GM23338 (cell line): ENCODE measurements around the gene BAAT. TPM values are rescaled to one million over a fixed set of nuclear protein-coding genes. Genes with fewer than 3 reads are reported as not detected.

Experiments used
- ATAC-seq: fragments of 200-7000 bp; cut with Tn5 transposase; 3 replicates; pipeline ENCODE4 v1.9.1; 2020
- DNase-seq: peaks from one replicate; pipeline ENCODE4 v3.0.0-alpha.2; 2015; ENCODE audit warnings: low spot score
- H2AFZ ChIP-seq: fragments of 200-600 bp; sonication (generic); 2 replicates; pipeline ENCODE4 v1.8.0; 2016; ENCODE audit warnings: antibody characterized with exemption, mild to moderate bottlenecking, moderate library complexity
- H3F3A ChIP-seq: fragments of 200-600 bp; sonication (generic); replicated peaks from 2 replicates; pipeline ENCODE4 v1.8.0; 2017; ENCODE audit warnings: antibody characterized with exemption, mixed run types, low read depth
- H3K27ac ChIP-seq: fragments of 200-600 bp; sonication (generic); 2 replicates; pipeline ENCODE4 v1.6.1; 2016; ENCODE audit warnings: low read depth
- H3K27me3 ChIP-seq: fragments of 200-600 bp; sonication (generic); 2 replicates; pipeline ENCODE4 v1.8.0; 2016; ENCODE audit warnings: mild to moderate bottlenecking, mixed run types, moderate library complexity; ENCODE audit not compliant: insufficient read depth
- H3K36me3 ChIP-seq: fragments of 200-600 bp; sonication (generic); 2 replicates; pipeline ENCODE4 v1.8.0; 2016; ENCODE audit warnings: mild to moderate bottlenecking; ENCODE audit not compliant: insufficient read depth
- H3K4me1 ChIP-seq: fragments of 200-600 bp; sonication (generic); 2 replicates; pipeline ENCODE4 v1.8.0; 2016; ENCODE audit warnings: mild to moderate bottlenecking, moderate library complexity; ENCODE audit not compliant: insufficient read depth
- H3K4me2 ChIP-seq: fragments of 200-600 bp; sonication (generic); 2 replicates; pipeline ENCODE4 v1.7.1; 2017; ENCODE audit warnings: mixed run types
- H3K4me3 ChIP-seq: fragments of 200-600 bp; sonication (generic); 2 replicates; pipeline ENCODE4 v1.6.1; 2016; ENCODE audit warnings: mixed run types
- H3K79me2 ChIP-seq: fragments of 200-600 bp; sonication (generic); replicated peaks from 2 replicates; pipeline ENCODE4 v1.8.0; 2017; ENCODE audit warnings: mild to moderate bottlenecking; ENCODE audit not compliant: insufficient read depth
- H3K9me2 ChIP-seq: fragments of 200-600 bp; sonication (generic); 2 replicates; pipeline ENCODE4 v1.8.0; 2017; ENCODE audit not compliant: insufficient read depth
- H4K20me1 ChIP-seq: fragments of 200-600 bp; sonication (generic); replicated peaks from 2 replicates; pipeline ENCODE4 v1.8.0; 2017; ENCODE audit warnings: mild to moderate bottlenecking; ENCODE audit not compliant: insufficient read depth
- H3K27ac Mint-ChIP-seq: 2 replicates; pipeline ENCODE4 v1.8.0; 2020; ENCODE audit warnings: inconsistent platforms, mild to moderate bottlenecking, moderate library complexity, mixed read lengths
- H3K27me3 Mint-ChIP-seq: 3 replicates; pipeline ENCODE4 v1.8.0; 2022; ENCODE audit warnings: low read depth, mild to moderate bottlenecking, moderate library complexity, mixed read lengths, inconsistent platforms; ENCODE audit not compliant: insufficient read depth, poor library complexity
- H3K36me3 Mint-ChIP-seq: 3 replicates; pipeline ENCODE4 v1.8.0; 2021; ENCODE audit warnings: low read depth, mild to moderate bottlenecking, inconsistent platforms, moderate library complexity, mixed read lengths
- H3K4me1 Mint-ChIP-seq: 3 replicates; pipeline ENCODE4 v1.8.0; 2020; ENCODE audit warnings: mild to moderate bottlenecking, inconsistent platforms, mixed read lengths
- H3K4me3 Mint-ChIP-seq: 3 replicates; pipeline ENCODE4 v1.8.0; 2021; ENCODE audit warnings: moderate library complexity, mild to moderate bottlenecking, inconsistent platforms, mixed read lengths
- H3K9me3 Mint-ChIP-seq: 3 replicates; pipeline ENCODE4 v1.8.0; 2020; ENCODE audit warnings: moderate library complexity, mild to moderate bottlenecking, inconsistent platforms, mixed read lengths
- CREB1 ChIP-seq: fragments of 250-450 bp; sonication (Bioruptor Pico); IDR thresholded peaks from 2 replicates; pipeline ENCODE4 v1.5.0; 2020; ENCODE audit warnings: low read depth, mild to moderate bottlenecking, moderate library complexity
- EZH2 ChIP-seq: fragments of 200-600 bp; sonication (generic); IDR thresholded peaks from one replicate; pipeline ENCODE4 v1.8.0; 2017; ENCODE audit warnings: antibody characterized with exemption, mild to moderate bottlenecking, low read depth; ENCODE audit not compliant: unreplicated experiment
- EZH2phosphoT487 ChIP-seq: fragments of 200-600 bp; sonication (generic); IDR thresholded peaks from one replicate; pipeline ENCODE4 v1.8.1; 2018; ENCODE audit warnings: antibody characterized with exemption; ENCODE audit not compliant: unreplicated experiment
- JUNB ChIP-seq: IDR thresholded peaks from one replicate; pipeline ENCODE4 v1.6.1; 2016; ENCODE audit warnings: antibody characterized with exemption; ENCODE audit not compliant: unreplicated experiment
- NANOG ChIP-seq: IDR thresholded peaks from 2 replicates; pipeline ENCODE4 v1.6.1; 2016; ENCODE audit warnings: antibody characterized with exemption, borderline replicate concordance
- POLR2AphosphoS5 ChIP-seq: IDR thresholded peaks from 2 replicates; pipeline ENCODE4 v1.6.1; 2016; ENCODE audit warnings: antibody characterized with exemption, low read depth
- STAT1 ChIP-seq: IDR thresholded peaks from one replicate; pipeline ENCODE4 v1.6.1; 2016; ENCODE audit warnings: antibody characterized with exemption; ENCODE audit not compliant: unreplicated experiment
- ZNF114 ChIP-seq: fragments of 250-450 bp; sonication (Bioruptor Pico); IDR thresholded peaks from 2 replicates; pipeline ENCODE4 v1.5.0; 2020; ENCODE audit warnings: mild to moderate bottlenecking, moderate library complexity
- ZNF331 ChIP-seq: fragments of 250-450 bp; sonication (Bioruptor Pico); IDR thresholded peaks from 2 replicates; pipeline ENCODE4 v1.5.0; 2020; ENCODE audit warnings: low read depth, mild to moderate bottlenecking, moderate library complexity
- polyA plus RNA-seq: library from polyadenylated mRNA; unstranded; fragments of >200 nt; fragmentation: Nextera tagmentation; extraction: Ambion mirVana; gene quantifications from 2 replicates; pipeline ENCODE4 v1.2.1, GENCODE V29; 2016
- total RNA-seq: library from RNA; depleted of rRNA; stranded (reverse); fragments of >200 nt; shearing (Covaris generic); gene quantifications from 2 replicates; pipeline ENCODE4 v1.2.3, GENCODE V29; 2014
- TF ChIP-seq, protein P1 (sequence below): fragments of 250-450 bp; sonication (Bioruptor Pico); IDR thresholded peaks from 2 replicates; pipeline ENCODE4 v1.5.0; 2020; ENCODE audit warnings: mild to moderate bottlenecking, moderate library complexity
- TF ChIP-seq, protein P2 (sequence below): IDR thresholded peaks from 2 replicates; pipeline ENCODE4 v1.6.1; 2016; ENCODE audit warnings: antibody characterized with exemption
- TF ChIP-seq, protein P3 (sequence below), 2 experiments: fragments of 200-600 bp in 1 of 2; sonication (generic) in 1 of 2; conservative IDR thresholded peaks; 2 replicates each; pipeline versions ENCODE4 v1.5.1 to v1.6.1; 2016 to 2017; ENCODE audit warnings: antibody characterized with exemption in 2 of 2, low read depth in 2 of 2, mild to moderate bottlenecking in 2 of 2, moderate library complexity in 1 of 2
- TF ChIP-seq, protein P4 (sequence below): IDR thresholded peaks from one replicate; pipeline ENCODE4 v1.6.1; 2018; ENCODE audit warnings: antibody characterized with exemption; ENCODE audit not compliant: unreplicated experiment

BAAT gene
- total and polyA plus RNA-seq, 2 experiments from 2014 or later = 0.08 to 0.14 TPM

DNA sequence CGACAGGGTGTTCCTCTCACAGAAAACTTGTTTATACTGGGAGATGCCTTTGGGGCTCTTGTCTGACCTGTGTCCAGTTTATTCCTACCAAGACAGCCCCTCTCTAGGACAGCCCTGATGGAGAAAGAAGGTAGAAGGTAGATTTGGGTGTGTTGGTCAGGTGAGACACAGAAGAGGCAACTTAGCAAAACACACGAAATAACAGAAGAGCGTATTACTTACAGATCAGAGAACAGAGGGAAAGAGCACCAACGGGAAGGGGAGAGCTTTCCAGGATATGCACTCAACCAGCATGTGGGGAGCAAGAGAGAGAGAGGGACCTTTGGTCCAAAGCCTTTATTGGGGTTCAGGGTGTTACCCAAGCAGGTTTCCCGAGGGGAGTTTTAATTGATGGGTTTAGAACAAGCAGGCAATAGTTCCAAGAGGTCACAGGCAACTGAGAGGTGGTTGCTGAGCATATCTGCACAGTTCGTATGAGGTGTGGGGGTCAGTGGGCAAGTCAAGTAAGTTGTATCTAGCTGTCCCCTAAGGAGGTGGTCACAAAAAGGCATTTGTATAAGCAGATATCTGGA lies 31.8 kb downstream of the BAAT start:
- H3K27ac ChIP-seq = no peak overlapping the region
- no peak overlapping the region for H3K4me3 Mint-ChIP-seq
- peak overlapping the region; percentile 52; the same call in 1 of the 2 replicates for H2AFZ ChIP-seq
- no peak overlapping the region for H3K27ac Mint-ChIP-seq
- H3K27me3 Mint-ChIP-seq = peaks cover 4% of the 10 kb centered on the region
- DNase-seq (no peak), ATAC-seq (no peak)
- no peaks in the 10 kb centered on the region for H3K79me2 ChIP-seq
- no peaks in the 10 kb centered on the region for H4K20me1 ChIP-seq
- H3K4me2 ChIP-seq = no peak overlapping the region
- H3K9me3 Mint-ChIP-seq = peaks cover 3% of the 10 kb centered on the region; the same call in 1 of the 3 replicates
- no peaks in the 10 kb centered on the region for H3K36me3 Mint-ChIP-seq
- no peaks in the 10 kb centered on the region for H3K4me1 Mint-ChIP-seq
- no peaks in the 10 kb centered on the region for H3K36me3 ChIP-seq
- H3K9me2 ChIP-seq = peaks cover 5% of the 10 kb centered on the region; the same call in 1 of the 2 replicates
- no peaks in the 10 kb centered on the region for H3F3A ChIP-seq
- no peaks in the 10 kb centered on the region for H3K27me3 ChIP-seq
- H3K4me3 ChIP-seq = no peak overlapping the region
- no peaks in the 10 kb centered on the region for H3K4me1 ChIP-seq
- TF ChIP-seq CREB1 (CRISPR knock-in tag) (no peak), NANOG (no peak), EZH2 (no peak), POLR2AphosphoS5 (no peak), EZH2phosphoT487 (no peak), ZNF114 (CRISPR knock-in tag) (no peak), STAT1 (no peak), JUNB (no peak), ZNF331 (no peak)
- TF ChIP-seq, protein P1, sequence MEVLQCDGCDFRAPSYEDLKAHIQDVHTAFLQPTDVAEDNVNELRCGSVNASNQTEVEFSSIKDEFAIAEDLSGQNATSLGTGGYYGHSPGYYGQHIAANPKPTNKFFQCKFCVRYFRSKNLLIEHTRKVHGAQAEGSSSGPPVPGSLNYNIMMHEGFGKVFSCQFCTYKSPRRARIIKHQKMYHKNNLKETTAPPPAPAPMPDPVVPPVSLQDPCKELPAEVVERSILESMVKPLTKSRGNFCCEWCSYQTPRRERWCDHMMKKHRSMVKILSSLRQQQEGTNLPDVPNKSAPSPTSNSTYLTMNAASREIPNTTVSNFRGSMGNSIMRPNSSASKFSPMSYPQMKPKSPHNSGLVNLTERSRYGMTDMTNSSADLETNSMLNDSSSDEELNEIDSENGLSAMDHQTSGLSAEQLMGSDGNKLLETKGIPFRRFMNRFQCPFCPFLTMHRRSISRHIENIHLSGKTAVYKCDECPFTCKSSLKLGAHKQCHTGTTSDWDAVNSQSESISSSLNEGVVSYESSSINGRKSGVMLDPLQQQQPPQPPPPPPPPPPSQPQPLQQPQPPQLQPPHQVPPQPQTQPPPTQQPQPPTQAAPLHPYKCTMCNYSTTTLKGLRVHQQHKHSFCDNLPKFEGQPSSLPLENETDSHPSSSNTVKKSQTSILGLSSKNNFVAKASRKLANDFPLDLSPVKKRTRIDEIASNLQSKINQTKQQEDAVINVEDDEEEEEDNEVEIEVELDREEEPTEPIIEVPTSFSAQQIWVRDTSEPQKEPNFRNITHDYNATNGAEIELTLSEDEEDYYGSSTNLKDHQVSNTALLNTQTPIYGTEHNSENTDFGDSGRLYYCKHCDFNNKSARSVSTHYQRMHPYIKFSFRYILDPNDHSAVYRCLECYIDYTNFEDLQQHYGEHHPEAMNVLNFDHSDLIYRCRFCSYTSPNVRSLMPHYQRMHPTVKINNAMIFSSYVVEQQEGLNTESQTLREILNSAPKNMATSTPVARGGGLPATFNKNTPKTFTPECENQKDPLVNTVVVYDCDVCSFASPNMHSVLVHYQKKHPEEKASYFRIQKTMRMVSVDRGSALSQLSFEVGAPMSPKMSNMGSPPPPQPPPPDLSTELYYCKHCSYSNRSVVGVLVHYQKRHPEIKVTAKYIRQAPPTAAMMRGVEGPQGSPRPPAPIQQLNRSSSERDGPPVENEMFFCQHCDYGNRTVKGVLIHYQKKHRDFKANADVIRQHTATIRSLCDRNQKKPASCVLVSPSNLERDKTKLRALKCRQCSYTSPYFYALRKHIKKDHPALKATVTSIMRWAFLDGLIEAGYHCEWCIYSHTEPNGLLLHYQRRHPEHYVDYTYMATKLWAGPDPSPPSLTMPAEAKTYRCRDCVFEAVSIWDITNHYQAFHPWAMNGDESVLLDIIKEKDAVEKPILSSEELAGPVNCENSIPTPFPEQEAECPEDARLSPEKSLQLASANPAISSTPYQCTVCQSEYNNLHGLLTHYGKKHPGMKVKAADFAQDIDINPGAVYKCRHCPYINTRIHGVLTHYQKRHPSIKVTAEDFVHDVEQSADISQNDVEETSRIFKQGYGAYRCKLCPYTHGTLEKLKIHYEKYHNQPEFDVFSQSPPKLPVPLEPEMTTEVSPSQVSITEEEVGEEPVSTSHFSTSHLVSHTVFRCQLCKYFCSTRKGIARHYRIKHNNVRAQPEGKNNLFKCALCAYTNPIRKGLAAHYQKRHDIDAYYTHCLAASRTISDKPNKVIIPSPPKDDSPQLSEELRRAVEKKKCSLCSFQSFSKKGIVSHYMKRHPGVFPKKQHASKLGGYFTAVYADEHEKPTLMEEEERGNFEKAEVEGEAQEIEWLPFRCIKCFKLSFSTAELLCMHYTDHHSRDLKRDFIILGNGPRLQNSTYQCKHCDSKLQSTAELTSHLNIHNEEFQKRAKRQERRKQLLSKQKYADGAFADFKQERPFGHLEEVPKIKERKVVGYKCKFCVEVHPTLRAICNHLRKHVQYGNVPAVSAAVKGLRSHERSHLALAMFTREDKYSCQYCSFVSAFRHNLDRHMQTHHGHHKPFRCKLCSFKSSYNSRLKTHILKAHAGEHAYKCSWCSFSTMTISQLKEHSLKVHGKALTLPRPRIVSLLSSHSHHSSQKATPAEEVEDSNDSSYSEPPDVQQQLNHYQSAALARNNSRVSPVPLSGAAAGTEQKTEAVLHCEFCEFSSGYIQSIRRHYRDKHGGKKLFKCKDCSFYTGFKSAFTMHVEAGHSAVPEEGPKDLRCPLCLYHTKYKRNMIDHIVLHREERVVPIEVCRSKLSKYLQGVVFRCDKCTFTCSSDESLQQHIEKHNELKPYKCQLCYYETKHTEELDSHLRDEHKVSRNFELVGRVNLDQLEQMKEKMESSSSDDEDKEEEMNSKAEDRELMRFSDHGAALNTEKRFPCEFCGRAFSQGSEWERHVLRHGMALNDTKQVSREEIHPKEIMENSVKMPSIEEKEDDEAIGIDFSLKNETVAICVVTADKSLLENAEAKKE (CRISPR knock-in tag) = no peak
- TF ChIP-seq, protein P2, sequence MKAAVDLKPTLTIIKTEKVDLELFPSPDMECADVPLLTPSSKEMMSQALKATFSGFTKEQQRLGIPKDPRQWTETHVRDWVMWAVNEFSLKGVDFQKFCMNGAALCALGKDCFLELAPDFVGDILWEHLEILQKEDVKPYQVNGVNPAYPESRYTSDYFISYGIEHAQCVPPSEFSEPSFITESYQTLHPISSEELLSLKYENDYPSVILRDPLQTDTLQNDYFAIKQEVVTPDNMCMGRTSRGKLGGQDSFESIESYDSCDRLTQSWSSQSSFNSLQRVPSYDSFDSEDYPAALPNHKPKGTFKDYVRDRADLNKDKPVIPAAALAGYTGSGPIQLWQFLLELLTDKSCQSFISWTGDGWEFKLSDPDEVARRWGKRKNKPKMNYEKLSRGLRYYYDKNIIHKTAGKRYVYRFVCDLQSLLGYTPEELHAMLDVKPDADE = no peak
- TF ChIP-seq, protein P3, sequence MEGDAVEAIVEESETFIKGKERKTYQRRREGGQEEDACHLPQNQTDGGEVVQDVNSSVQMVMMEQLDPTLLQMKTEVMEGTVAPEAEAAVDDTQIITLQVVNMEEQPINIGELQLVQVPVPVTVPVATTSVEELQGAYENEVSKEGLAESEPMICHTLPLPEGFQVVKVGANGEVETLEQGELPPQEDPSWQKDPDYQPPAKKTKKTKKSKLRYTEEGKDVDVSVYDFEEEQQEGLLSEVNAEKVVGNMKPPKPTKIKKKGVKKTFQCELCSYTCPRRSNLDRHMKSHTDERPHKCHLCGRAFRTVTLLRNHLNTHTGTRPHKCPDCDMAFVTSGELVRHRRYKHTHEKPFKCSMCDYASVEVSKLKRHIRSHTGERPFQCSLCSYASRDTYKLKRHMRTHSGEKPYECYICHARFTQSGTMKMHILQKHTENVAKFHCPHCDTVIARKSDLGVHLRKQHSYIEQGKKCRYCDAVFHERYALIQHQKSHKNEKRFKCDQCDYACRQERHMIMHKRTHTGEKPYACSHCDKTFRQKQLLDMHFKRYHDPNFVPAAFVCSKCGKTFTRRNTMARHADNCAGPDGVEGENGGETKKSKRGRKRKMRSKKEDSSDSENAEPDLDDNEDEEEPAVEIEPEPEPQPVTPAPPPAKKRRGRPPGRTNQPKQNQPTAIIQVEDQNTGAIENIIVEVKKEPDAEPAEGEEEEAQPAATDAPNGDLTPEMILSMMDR (conservative IDR thresholded peaks at IDR 0.05; ENCODE audit: low read depth in 2 of 2) = no peak
- TF ChIP-seq, protein P4, sequence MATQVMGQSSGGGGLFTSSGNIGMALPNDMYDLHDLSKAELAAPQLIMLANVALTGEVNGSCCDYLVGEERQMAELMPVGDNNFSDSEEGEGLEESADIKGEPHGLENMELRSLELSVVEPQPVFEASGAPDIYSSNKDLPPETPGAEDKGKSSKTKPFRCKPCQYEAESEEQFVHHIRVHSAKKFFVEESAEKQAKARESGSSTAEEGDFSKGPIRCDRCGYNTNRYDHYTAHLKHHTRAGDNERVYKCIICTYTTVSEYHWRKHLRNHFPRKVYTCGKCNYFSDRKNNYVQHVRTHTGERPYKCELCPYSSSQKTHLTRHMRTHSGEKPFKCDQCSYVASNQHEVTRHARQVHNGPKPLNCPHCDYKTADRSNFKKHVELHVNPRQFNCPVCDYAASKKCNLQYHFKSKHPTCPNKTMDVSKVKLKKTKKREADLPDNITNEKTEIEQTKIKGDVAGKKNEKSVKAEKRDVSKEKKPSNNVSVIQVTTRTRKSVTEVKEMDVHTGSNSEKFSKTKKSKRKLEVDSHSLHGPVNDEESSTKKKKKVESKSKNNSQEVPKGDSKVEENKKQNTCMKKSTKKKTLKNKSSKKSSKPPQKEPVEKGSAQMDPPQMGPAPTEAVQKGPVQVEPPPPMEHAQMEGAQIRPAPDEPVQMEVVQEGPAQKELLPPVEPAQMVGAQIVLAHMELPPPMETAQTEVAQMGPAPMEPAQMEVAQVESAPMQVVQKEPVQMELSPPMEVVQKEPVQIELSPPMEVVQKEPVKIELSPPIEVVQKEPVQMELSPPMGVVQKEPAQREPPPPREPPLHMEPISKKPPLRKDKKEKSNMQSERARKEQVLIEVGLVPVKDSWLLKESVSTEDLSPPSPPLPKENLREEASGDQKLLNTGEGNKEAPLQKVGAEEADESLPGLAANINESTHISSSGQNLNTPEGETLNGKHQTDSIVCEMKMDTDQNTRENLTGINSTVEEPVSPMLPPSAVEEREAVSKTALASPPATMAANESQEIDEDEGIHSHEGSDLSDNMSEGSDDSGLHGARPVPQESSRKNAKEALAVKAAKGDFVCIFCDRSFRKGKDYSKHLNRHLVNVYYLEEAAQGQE = no peak
